GM12872 (cell line): Measurements from ENCODE around the gene CCDC30.

ENCODE experiments used
- CTCF ChIP-seq: IDR thresholded peaks from 3 replicates; pipeline ENCODE4 v1.5.1; 2011; ENCODE audit warnings: low read depth, mild to moderate bottlenecking, low read length, moderate library complexity; ENCODE audit not compliant: insufficient read depth

The CCDC30 gene

GRCh38 chr1:42613803-42614131 lies 150.7 kb downstream of the CCDC30 start:
- no peak for TF ChIP-seq CTCF

GRCh38 chr1:42618866-42619265 lies 155.8 kb downstream of the CCDC30 start:
- no peak for TF ChIP-seq CTCF

GRCh38 chr1:42620307-42620706 lies 157.2 kb downstream of the CCDC30 start:
- TF ChIP-seq CTCF: no peak

- TF ChIP-seq CTCF: no peak
These were observed 176.0 kb downstream of the CCDC30 start for GRCh38 chr1:42639116-42639515.

GRCh38 chr1:42646056-42646455 lies 183.0 kb downstream of the CCDC30 start:
- no peak for TF ChIP-seq CTCF

- no peak for TF ChIP-seq CTCF
These were observed 194.1 kb downstream of the CCDC30 start for GRCh38 chr1:42657201-42657600.

- 0 out of 3 replicates have a peak, but pooled peaks have one; percentile 19 for TF ChIP-seq CTCF
These were observed 195.1 kb downstream of the CCDC30 start, which contains the start of gene PPIH for GRCh38 chr1:42657981-42658876. TSS of gene PPIH (plus strand) at chr1:42658423. CDS start at chr1:42658447, 24 bp downstream.
